Stimulated activated CD8-positive, alpha-beta memory T cell treated with anti-CD3 and anti-CD28 coated beads, Interleukin-4, amount 100 ng/mL, for 48 hours (primary cell): ENCODE measurements around the gene AMBN.
A peak's percentile ranks its signal among the peaks of the same experiment; 100 is the strongest.

ENCODE experiments used
- DNase-seq: peaks from one replicate; pipeline ENCODE4 v3.0.0-alpha.2; 2020

The AMBN gene, protein sequence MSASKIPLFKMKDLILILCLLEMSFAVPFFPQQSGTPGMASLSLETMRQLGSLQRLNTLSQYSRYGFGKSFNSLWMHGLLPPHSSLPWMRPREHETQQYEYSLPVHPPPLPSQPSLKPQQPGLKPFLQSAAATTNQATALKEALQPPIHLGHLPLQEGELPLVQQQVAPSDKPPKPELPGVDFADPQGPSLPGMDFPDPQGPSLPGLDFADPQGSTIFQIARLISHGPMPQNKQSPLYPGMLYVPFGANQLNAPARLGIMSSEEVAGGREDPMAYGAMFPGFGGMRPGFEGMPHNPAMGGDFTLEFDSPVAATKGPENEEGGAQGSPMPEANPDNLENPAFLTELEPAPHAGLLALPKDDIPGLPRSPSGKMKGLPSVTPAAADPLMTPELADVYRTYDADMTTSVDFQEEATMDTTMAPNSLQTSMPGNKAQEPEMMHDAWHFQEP

GRCh38 chr4:70591955-70592582, at the start of gene AMBN:
AMBN (plus strand) TSS chr4:70592256; CDS start chr4:70592359, 103 bp downstream.
- no peak for DNase-seq

DNA sequence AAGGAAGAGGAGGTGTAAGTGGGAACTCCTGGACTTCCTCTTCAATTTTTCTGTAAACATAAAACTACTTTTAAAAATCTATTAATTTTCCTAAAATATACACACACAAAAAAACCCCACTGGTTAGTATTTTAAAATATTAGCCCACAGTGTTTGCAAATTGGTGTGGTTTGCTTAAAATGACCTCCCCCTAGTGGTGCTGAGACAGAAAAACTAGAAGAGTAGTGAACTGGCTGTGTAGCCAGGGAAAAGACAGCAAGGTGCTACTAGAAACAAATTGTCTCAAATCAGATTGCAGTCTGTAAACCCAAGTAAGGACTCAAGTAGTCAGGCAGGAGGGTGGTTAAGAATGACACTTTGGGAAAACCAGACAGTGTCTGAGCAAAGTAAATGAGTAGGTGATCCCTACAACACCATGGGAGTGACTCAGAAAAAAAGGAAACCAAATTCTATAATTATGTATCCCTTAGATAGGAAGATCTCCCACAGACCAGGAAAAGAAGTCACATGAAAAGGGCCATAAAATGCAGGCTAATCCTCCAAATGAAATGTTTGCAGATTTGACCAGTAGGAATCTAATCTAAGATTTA, 47.7 kb upstream of the AMBN start:
- DNase-seq, result no peak

DNA sequence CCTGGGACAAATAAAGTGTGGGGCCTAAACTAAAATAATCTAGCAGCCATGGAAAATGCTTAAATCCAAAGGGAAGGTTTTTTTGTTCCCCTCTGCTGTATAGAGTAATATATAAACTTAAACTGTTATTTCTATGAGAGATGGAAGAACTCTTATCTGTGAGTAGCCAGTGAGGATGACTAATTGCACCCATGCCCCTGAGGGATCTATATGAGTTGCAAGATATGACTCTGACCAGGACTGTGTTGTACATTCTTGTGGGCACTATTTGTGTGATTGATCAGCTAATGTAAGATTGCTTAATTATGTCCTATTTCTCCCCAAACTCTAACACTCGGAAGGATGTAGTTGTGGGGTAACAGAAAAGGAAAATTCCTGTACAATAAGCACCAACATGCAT, 35.2 kb upstream of the AMBN start:
- no peak for DNase-seq

GRCh38 chr4:70559211-70559830, 32.7 kb upstream of the AMBN start:
- DNase-seq, result peak; percentile 50

DNA sequence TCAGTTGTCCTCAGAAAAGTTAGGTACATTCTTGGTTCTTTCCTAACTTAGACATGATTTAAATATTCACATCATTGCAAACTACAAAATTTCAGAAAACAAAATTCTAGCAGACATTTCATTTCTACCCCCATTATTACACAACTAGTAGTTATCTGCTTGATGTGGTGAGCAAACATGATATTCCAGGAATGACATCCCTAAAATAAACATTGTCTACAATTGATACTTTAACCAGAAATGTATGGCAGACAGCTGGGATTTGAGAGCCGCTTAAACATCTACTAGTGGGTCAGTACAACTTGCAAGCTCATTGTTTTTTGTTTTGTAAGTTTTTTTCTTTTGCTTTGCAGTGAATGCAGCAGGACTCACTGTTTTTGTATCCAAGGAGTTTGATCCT, 32.1 kb upstream of the AMBN start:
- DNase-seq, result no peak

GRCh38 chr4:70564033-70564432, 28.0 kb upstream of the AMBN start:
- no peak for DNase-seq

DNA sequence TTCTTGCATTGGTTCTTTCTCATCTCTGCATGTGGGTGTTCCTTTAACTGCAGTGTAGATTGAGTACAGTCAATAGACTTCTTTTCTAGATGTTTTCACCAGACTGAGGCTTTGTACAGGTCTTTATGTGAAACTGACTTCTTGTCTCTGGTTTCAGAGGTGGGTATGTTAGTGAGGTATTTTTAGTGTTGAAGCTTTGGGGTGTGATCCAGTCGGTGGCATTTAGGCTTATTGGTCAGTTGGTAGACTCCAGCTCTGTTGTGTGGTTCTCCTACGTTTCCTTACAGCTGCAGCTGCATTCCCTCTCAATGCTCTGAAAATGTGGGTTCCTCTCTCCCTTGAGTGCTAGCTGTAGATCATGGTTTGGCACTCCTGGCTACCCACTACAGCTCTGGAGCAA, 21.3 kb upstream of the AMBN start:
- DNase-seq, result no peak

GRCh38 chr4:70571772-70572171, 20.3 kb upstream of the AMBN start:
- DNase-seq, result no peak

- DNase-seq, result no peak
These were observed 16.1 kb upstream of the AMBN start for GRCh38 chr4:70575964-70576363.

DNA sequence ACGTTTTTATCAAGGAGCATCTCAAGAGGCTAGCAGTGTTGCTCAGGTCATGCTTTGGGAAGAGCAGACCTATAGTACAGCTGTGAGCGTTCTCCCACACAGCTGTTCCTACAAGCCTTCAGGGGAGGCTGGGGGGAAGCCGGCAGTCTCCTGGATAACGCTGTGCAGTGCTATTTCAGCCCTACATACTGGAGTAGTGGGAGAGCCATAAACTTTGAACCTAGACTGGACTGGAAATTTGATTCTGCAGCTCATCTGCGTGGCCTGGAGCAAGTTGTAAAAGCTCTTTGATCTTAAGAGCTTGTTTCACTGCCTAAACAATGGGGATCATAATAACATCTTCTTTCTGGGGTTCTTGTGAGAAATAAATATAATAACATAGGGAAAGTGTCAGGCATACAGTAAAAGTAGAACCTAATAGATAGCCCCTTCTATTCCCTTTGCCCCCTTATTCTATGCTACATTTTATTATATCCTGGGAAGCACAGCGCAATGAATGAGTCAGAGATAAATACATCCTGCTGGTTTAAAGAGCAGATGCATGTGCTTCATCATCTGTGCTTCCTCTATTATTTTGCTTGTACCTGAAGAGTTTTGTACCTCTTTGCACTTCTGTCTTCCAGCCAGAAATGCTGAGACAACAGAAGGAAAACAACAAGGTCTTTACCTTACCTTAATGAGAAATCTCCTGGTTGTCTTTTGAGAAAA, 14.7 kb upstream of the AMBN start:
- no peak for DNase-seq

DNA sequence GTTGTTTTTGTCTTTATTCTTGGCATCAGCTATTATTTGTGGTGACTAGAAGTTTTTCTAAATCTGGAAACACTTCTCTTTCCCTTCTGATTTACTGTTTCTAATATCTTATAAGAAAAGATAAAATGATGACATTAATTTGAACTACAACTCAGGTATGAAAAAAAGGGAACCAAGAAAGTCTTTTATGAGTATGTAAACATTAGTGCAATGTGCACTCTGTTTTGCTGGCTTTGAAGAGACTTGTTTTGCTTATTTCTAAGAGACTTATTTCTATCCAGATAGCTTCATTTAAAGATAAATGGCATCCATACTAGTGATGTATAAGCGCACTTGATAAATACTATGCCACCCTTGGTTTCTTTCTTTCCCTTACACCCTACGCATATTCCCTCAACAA, 10.1 kb upstream of the AMBN start:
- DNase-seq, result no peak

DNA sequence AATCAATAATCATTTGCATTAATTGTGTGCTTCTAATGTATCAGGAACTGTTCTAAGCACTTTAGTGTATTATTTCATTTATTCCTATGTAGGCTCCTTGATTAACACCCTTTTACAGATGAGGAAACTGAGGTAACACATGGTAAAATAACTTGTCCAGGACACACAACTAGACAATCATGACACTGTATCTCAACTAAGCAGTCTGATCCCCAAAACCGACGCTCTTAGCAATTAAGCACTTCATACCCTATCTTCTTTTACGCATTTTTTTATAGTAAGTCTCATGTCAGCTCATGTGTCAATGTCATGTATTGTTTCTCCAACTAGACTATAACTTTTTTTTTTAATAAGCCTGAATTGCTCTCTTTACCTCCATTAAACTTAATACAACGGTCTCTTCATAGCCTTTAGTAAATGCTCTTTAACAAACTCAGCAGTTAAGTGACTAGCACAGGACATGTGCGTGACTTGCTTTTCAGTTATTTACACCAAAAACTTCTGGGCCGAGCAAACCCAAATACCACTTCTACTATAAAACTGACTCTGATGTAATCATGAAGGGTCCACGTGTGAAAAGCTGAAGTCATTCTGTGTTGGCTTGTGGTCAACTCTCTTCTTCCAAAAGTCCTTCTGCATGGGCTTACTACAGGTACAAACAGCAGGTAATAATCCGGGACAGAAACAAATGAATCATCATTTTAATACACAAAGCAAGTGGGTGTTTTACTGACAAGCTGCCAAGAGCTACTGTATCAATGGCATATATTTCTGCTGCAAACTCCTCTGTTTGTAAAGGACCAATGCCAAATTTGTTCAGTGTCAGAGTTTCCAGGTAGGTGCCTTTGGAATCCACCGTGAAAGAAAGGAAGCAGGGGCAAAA, 7.9 kb upstream of the AMBN start:
- DNase-seq, result no peak

- DNase-seq, result no peak
These were observed 5.2 kb upstream of the AMBN start for GRCh38 chr4:70586841-70587240.

DNA sequence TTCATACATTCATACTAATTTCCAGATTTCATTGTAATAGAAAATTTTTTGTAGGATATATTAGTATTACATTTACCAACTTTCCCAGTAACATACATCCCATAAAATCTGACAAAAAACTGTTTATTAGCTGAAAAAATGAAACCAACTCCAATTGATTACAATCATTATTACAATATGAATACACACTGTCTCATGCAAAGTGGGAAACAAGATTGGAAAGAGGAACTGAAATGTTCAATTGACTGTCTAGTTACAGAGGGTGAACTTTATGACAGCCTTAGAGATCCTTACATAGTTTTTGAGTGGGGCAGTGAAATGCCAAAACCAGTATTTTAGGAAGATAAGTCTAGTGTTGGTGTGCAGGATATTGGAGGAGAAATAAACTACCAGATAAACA, 2.3 kb upstream of the AMBN start:
- no peak for DNase-seq

DNA sequence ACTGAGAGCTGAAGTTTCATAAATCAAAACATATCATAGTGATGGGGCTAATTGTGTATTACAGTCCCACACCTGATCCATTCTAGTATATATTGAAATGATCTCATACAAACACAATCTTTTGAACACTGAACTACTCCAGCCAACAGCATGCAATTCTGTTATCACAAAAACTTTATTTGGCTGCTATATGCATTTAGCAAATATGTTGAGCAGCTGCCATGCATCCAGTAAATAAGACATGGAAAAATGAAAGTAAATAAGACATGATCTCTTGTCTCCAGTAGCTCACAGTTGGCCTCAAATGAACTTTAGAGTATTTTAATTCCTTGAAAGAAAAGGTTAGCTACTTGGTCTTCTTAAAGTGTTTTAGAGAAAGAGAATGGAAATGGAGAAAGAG, 2.1 kb downstream of the AMBN start:
- no peak for DNase-seq

DNA sequence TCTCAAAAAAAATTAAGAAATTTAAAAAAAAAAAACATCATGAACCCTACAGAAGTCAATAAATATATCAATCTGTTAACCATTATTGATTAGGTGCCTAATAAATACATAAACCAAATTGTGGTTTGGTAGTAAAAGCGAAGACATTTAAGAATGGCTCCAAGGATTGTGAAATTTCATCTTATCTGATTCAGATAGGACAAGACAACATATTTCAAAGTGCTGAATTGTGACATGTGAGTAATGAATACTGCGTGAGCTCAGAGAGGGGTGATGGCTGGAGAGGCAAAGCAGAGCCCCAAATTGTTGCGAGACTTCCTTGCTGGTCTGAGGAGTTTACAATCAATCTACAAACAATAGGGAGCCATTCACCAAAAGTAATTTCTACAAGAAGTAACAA, 8.2 kb downstream of the AMBN start:
- no peak for DNase-seq

DNA sequence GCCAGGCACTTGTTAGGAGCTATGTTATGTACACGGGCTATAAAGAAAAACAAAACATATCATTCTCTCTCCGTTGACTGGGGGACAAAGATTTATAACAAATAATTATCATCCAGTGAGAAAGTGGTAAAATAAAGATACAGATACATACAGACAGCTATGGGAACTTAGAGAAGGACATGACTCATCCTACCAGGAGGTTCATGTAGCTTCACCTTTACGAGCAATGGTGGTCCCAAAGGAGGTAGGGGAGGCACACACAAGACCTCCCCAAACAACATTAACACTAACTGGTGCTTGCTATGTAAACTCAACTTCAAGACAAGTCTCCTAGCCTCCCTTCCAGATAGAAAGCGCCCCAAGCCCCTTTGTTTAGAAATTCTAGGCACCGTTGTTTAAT, 8.9 kb downstream of the AMBN start:
- DNase-seq, result no peak

GRCh38 chr4:70601422-70602039, 9.5 kb downstream of the AMBN start:
- peak; percentile 60 for DNase-seq

- no peak for DNase-seq
These were observed 11.8 kb downstream of the AMBN start for GRCh38 chr4:70603856-70604255.

GRCh38 chr4:70606459-70606858, 14.4 kb downstream of the AMBN start:
- DNase-seq, result no peak

DNA sequence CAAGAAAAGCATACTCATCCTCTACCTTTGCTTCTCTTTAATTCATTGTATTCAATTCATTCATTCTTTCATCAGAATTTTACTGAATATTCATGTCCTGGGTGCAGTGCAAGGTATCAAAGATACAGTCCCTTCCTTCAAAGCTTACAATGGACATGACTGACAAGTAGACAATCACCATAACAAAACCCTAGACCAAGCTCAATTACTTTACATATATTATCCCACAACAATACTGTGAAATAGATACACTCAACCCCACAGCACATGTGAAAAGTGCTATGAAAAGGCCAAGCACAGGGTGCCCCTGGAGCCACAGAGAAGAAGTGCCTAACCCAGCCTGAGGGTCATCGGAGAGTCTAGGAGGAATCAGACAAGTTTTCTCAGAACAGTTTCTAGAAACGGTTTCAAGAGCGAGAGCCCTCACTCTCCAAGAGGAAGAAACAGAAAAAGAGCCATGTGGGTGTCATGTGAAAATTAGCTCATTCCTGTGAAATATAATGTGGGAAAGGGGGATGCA, 15.3 kb downstream of the AMBN start:
- DNase-seq, result no peak
